Measurements from ENCODE around the gene POU2AF1.

Gene POU2AF1

DNA sequence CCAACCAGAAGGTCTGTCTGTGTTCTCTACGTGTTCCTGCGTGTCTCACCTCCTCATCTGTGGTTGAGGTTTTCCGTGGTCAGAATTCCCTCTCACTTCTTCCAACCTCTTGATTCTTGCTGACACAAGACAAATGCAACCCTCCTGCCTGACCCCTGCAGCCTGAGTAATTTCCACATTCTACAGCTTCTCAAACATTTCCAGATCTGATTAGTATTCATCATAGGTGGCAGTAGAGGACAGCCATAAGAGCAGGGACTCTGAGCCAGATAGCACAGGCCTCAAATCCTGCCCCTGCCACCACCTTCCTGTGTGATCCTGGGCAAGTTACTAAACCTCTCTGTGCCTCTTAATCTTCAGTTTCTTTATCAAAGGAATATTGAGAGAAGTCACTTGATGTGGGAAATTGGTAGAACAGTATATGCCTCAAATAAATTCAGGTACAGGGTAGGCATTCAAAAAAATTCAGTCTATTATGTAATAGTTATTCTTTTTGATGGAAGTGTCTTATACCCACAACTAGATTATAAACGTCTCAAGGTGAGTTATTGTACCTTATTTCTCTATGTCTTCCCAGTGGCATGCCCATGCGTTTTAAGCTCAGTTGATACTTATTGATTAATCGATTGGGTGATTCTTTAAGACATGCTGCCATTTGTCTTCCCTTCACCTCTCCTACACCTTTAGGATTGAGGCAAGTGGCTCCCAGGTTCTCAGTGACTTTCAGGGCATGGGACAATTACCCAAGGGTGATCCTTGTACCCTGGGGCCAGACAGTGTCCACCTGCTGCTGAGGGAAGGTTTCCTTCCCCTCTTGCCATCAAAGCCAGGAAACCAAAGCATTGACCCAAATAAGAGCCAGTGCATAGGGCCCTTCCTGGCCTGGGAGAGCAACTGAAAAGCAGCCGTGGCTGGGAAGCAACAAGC, 19.6 kb downstream of the POU2AF1 start:
- no peak for DNase-seq

GRCh38 chr11:111358038-111359001, 20.8 kb downstream of the POU2AF1 start:
- DNase-seq: no peak

DNA sequence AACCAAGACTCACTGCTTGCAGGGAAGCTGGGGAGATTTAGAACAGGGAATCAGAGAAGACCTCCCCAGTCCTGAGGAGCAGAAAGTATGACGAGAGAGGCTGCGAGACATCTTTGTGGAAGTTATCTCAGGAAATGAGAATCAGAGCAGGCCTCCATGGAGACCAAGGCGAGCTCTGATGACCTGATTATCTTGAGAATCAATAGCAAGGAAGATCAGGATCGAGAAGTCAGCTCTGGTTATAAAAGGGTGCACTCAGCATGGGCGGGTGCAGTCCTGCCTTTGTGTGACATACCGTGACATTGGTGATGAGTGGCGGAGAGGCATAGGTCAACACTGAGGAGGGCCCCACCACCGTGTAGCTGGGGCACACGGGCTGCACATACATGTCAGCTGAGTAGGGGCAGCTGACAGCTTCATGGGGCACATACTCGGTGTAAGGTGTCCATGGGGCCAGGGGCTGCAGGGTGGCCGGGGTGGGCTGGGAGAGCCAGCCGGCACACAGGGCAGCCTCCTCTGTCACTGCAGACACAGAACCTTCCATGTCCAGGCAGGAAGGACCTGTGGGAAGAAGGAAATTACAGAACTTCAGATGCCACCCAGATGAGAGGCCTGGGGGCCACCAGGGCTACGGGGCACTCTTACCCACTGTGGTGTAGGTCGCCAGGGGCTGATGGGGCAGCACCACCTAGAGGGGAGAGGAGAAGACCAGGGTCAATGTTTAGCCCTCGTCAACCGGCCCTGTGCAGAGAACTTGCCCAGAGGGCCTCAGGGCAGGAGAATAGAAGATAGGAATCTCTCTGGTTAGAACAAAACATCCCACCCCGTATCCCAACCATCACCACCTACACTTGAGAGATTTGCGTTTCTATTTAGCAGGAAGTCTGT, 21.7 kb downstream of the POU2AF1 start:
- DNase-seq: no peak

DNA sequence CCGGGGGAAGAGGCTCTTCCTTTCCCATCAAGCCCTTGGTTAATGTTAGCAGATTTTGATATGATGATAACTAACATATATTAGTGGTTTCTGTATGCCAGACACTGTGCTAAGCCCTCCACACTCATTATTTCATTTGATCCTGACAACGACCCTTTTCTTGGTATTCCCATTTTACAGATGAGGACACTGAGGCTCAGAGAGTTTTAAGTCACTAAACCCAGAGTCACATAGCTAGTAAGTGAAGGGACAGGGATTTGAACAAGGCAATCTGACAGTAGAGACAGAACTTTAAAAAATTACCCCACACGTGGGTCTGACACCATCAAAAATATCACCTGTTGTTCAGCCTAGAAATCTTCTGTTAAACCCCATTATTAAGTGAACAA, 22.4 kb downstream of the POU2AF1 start:
- DNase-seq: no peak

- DNase-seq: no peak
Observed at GRCh38 chr11:111355956-111356659, 23.0 kb downstream of the POU2AF1 start.

DNA sequence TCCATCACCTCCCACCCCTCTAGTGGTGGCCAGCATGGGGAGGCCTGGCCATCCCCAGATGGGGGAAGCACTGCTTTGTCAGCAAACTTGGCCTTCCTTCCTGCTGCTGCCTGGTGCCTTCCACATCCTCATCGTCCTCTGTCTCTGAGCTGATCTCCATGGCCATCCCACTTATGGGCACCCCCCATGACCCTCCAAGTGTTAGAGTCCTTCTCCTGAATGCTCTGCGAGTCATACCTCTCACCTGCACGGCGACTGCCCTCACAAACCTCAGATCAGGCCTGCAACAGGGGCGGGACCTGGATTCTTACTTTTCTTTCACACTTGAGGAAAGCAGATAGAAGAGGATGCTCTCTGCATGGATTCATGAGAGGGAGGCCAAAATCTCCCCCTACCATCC, 24.0 kb downstream of the POU2AF1 start:
- DNase-seq: no peak

DNA sequence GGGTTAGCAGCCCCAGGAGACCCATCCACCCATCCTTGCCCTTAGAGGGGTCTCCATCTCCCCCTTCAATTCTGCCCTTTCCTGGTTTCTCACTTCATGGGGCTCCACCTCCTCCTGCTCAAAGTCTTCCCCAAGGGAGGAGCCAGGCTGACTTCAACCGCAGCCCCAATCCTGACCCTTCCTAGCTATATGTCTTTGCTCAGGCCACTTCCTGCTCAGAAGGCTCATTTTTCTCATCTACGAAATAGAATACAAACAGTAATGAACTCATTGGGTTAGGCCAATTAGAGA, 24.5 kb downstream of the POU2AF1 start:
- no peak for DNase-seq

- DNase-seq: no peak
Observed at GRCh38 chr11:111353776-111354600, 25.1 kb downstream of the POU2AF1 start.

DNA sequence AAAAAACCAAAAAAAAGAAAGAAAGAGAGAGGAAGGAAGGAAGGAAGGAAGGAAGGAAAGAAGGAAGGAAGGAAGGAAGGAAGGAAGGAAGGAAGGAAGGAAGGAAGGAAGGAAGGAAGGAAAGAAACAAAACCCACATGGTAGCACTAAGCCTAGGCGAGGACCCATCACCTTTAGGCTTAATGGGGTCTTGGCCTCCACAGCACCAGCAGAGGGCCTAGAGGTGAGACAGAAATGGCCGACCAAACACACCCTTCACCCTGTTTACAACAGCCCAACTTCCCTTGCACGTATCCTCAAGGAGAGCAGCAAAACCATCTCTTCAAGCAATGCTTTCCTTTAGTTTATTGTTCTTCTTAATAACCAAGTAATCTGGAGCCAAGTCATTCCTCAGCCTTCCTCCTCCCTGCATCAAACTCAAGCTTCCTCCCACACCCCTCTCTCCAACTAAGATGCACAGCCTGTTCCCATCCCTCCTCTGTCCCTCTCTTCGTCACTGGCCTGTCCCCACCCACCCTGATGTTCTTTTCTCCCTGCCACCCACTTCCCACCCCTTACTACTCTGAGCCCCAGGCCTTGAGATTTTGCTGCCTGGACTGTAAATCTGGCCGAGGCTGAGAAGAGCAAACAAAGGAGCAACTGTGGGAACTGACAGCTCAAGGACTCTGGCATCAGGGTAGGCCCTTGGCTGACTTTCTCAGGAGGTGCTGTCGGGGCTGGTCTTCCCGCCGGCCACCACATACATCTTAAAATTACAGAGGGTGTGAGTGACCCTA, 26.0 kb downstream of the POU2AF1 start:
- no peak for DNase-seq

GRCh38 chr11:111352231-111352746, 26.8 kb downstream of the POU2AF1 start:
- no peak for DNase-seq

GRCh38 chr11:111351374-111352055, 27.6 kb downstream of the POU2AF1 start:
- DNase-seq: no peak

DNA sequence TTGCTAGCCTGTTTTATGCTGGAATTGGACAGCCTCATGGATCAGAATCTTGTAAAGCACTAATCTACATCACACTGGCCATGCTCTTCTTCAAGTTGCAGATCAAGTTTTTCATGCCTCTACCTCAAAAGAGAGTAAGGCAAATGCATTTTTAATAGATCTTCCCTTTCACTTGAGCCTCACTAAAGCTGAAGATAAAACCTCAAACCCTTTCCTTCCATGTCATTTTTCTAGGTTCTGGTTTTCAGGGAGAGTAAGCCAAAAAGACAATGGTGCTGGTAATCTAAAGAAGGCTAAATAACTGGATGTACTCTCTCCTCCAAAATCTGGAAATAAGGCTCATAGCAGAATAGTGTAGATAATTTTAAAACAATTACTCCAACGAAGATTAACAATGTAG, 28.3 kb downstream of the POU2AF1 start:
- DNase-seq: no peak

DNA sequence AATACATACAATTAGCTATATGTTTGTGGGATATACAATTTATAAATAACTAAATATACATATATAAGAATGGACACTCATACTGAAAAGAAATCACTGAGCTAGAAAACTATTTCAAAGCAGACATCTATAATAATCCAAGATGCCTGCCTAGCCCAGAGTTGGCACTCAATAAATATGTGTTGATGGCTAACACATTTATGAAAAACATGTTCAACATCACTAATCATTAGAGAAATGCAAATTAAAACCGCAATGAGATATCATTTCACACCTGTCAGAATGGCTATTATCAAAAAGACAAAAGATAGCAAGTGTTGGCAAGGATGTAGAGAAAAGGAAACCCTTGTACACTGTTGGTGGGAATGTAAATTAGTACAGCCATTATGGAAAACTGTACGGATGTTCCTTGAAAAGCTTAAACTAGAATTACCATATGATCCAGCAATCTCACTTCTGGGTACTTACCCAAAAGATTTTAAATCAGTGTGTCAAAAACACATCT, 29.8 kb downstream of the POU2AF1 start:
- no peak for DNase-seq

DNA sequence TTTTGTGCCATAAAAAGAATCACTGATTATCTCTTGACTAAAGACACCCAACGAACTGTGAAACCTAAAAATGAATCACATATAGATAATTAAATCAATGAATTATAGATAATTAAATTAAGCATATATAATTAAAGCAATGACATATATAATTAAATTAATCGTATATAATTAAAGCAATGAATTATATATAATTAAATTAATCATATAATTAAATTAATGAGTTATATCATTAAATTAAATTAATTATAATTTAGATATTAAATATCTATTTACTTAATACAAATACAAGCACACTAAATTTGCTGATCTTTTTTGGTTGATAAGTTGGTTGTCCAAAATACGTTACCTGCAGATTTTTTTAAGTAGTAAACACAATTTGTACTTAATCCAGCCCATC, 30.9 kb downstream of the POU2AF1 start:
- no peak for DNase-seq

- DNase-seq: no peak
Observed at GRCh38 chr11:111347723-111348115, 31.4 kb downstream of the POU2AF1 start.

- no peak for DNase-seq
Observed at GRCh38 chr11:111347002-111347722, 31.9 kb downstream of the POU2AF1 start.

- DNase-seq: no peak
Observed at GRCh38 chr11:111344032-111344431, 35.0 kb downstream of the POU2AF1 start.

GRCh38 chr11:111342329-111342728, 36.7 kb downstream of the POU2AF1 start:
- DNase-seq: no peak
